SHP77 (cell line): ENCODE results near the gene DLG5.
"Not testable (repeated sequence)": the region's sequence is repeated elsewhere in the genome, so short reads cannot be mapped to it uniquely, and the experiment has no call there.

Experiments
- DNase-seq, 2 experiments: peaks; one replicate each; lab custom pipeline; 2025; lab: John Stamatoyannopoulos, UW

Gene DLG5

GRCh38 chr10:77792155-77792554 is 134.4 kb downstream of the DLG5 start:
- DNase-seq, result no peak

GRCh38 chr10:77791506-77791905 is 135.0 kb downstream of the DLG5 start:
- DNase-seq, result no peak

- no peak for DNase-seq
These were observed 136.7 kb downstream of the DLG5 start for GRCh38 chr10:77789861-77790260.

- DNase-seq, result no peak
These were observed 137.5 kb downstream of the DLG5 start for GRCh38 chr10:77789016-77789415.

GRCh38 chr10:77788496-77789010 is 138.0 kb downstream of the DLG5 start:
- no peak for DNase-seq

GRCh38 chr10:77787440-77787839 is 139.1 kb downstream of the DLG5 start:
- no peak for DNase-seq

- no peak for DNase-seq
These were observed 141.7 kb downstream of the DLG5 start for GRCh38 chr10:77784856-77785255.

- DNase-seq, result no peak
These were observed 144.1 kb downstream of the DLG5 start for GRCh38 chr10:77782328-77783061.

- no peak for DNase-seq
These were observed 144.9 kb downstream of the DLG5 start for GRCh38 chr10:77781451-77782327.

- no peak for DNase-seq
These were observed 146.4 kb downstream of the DLG5 start for GRCh38 chr10:77780180-77780579.

GRCh38 chr10:77776487-77776886 is 150.1 kb downstream of the DLG5 start:
- no peak for DNase-seq

- no peak for DNase-seq
These were observed 151.6 kb downstream of the DLG5 start for GRCh38 chr10:77774940-77775391.

GRCh38 chr10:77773631-77774426 is 152.7 kb downstream of the DLG5 start:
- no peak for DNase-seq

GRCh38 chr10:77772852-77773600 is 153.5 kb downstream of the DLG5 start:
- not testable (repeated sequence) for DNase-seq

- no peak for DNase-seq
These were observed 154.7 kb downstream of the DLG5 start for GRCh38 chr10:77771851-77772250.

- DNase-seq, result no peak
These were observed 155.1 kb downstream of the DLG5 start for GRCh38 chr10:77771450-77771849.

- no peak for DNase-seq
These were observed 155.7 kb downstream of the DLG5 start for GRCh38 chr10:77770868-77771175.

GRCh38 chr10:77770081-77770867 is 156.3 kb downstream of the DLG5 start:
- DNase-seq, result no peak

- no peak for DNase-seq
These were observed 158.5 kb downstream of the DLG5 start for GRCh38 chr10:77768039-77768438.
